ENCODE data around the gene RGS3. TPM values are rescaled to one million over a fixed set of nuclear protein-coding genes. Genes with fewer than 3 reads are reported as not detected.
A peak's percentile ranks its signal among the peaks of the same experiment; 100 is the strongest.

The RGS3 gene
- total RNA-seq, 6 donors from 2014 or later = 60.3 to 93.2 (median 72.6) TPM

DNA sequence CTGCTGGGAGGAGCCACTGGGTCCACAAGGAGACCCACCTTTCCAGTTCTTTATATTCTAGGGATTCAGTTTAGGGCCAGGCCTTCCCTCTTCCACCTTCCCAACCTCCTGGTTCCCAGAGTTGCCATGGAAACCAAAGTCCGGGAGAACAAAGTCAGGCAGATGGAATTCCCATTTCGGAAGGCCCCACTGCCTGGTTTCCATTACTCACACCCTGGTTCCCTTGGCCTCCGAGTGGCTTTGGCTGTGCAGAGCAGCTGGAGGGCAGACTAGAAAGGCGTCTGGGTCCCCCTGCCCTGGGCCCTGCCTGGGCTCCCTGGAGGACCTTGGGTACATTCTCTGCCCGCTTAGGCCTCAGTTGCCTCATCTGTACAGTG lies 136.1 kb downstream of the RGS3 start:
- H3K27ac ChIP-seq = peak overlapping the region in 2 of 4 donors; percentile 18 to 33
- DNase-seq = no peak
- H3K4me1 ChIP-seq = peaks cover 32 to 46% (median 41%) of the 10 kb centered on the region in 4 donors
- no peak overlapping the region for H3K4me3 ChIP-seq
- TF ChIP-seq EP300 (IDR thresholded peaks at IDR 0.05) (no peak), POLR2AphosphoS5 (IDR thresholded peaks at IDR 0.05) (peak; percentile 13 to 54)
- TF ChIP-seq, protein P1, sequence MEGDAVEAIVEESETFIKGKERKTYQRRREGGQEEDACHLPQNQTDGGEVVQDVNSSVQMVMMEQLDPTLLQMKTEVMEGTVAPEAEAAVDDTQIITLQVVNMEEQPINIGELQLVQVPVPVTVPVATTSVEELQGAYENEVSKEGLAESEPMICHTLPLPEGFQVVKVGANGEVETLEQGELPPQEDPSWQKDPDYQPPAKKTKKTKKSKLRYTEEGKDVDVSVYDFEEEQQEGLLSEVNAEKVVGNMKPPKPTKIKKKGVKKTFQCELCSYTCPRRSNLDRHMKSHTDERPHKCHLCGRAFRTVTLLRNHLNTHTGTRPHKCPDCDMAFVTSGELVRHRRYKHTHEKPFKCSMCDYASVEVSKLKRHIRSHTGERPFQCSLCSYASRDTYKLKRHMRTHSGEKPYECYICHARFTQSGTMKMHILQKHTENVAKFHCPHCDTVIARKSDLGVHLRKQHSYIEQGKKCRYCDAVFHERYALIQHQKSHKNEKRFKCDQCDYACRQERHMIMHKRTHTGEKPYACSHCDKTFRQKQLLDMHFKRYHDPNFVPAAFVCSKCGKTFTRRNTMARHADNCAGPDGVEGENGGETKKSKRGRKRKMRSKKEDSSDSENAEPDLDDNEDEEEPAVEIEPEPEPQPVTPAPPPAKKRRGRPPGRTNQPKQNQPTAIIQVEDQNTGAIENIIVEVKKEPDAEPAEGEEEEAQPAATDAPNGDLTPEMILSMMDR (IDR thresholded peaks at IDR 0.05) = no peak
- no peak for ATAC-seq (ENCODE audit: low FRiP score in 2 of 2)
- WGBS, 2 donors = 88 to 97% methylated on average over 5 of the region's 5 CpGs
- peaks cover 21 to 45% (median 33%) of the 10 kb centered on the region in 4 donors for H3K36me3 ChIP-seq
- no peaks in the 10 kb centered on the region for H3K27me3 ChIP-seq
- no peaks in the 10 kb centered on the region for H3K9me3 ChIP-seq

DNA sequence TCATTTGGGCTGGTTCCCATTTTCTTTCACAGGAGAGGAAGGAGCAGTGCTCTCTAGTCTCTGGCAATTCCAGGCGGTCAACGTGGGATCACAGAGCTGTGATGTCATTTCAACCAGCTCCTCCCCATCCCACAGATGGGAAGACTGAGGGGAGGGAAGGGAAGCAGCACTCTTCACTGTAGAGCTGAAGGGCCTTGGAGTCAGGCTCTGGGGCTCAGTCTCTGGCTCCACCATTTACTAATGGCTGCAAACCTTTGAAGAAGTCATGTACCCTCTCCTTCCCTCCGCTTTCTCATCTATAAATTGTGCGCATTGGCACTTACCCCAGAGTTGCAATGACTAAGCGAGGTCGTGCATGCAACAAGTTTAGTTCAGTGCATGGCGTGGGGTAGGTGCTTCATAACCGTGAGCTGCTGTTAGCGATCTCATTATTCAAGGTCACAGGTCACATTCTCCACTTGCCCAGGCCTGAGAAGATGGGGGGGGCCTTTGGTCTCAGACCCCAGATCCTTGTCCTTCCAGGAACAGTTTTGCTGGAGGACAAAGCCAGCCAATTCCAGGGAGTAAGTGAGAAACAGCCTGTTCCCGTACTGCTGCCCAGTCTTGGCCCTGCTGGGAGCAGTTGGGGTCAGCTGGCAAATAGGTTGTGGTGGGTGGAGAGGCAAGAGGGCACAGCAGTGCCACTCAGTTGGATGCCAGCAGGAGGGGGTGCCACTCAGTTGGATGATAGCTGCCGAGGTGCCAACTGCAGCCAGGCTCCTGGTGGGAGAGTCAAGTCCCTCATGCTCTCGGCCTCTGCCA lies 136.7 kb downstream of the RGS3 start:
- Histone ChIP-seq H3K27ac (peak overlapping the region in 2 of 4 donors; percentile 18 to 52), H3K4me3 (no peak overlapping the region), H3K4me1 (peaks cover 32 to 46% (median 39%) of the 10 kb centered on the region in 4 donors), H3K27me3 (no peaks in the 10 kb centered on the region), H3K36me3 (peaks cover 21 to 39% (median 30%) of the 10 kb centered on the region in 4 donors), H3K9me3 (no peaks in the 10 kb centered on the region)
- ATAC-seq (ENCODE audit: low FRiP score in 2 of 2) (no peak), DNase-seq (no peak)
- WGBS, 2 donors = 80 to 85% methylated on average over 10 to 12 of the region's 12 CpGs
- TF ChIP-seq POLR2AphosphoS5 (IDR thresholded peaks at IDR 0.05) (no peak), POLR2A (IDR thresholded peaks at IDR 0.05) (peak in 1 of 4 donors; percentile 8), EP300 (IDR thresholded peaks at IDR 0.05) (no peak)
- TF ChIP-seq, protein P1 (IDR thresholded peaks at IDR 0.05) = no peak

DNA sequence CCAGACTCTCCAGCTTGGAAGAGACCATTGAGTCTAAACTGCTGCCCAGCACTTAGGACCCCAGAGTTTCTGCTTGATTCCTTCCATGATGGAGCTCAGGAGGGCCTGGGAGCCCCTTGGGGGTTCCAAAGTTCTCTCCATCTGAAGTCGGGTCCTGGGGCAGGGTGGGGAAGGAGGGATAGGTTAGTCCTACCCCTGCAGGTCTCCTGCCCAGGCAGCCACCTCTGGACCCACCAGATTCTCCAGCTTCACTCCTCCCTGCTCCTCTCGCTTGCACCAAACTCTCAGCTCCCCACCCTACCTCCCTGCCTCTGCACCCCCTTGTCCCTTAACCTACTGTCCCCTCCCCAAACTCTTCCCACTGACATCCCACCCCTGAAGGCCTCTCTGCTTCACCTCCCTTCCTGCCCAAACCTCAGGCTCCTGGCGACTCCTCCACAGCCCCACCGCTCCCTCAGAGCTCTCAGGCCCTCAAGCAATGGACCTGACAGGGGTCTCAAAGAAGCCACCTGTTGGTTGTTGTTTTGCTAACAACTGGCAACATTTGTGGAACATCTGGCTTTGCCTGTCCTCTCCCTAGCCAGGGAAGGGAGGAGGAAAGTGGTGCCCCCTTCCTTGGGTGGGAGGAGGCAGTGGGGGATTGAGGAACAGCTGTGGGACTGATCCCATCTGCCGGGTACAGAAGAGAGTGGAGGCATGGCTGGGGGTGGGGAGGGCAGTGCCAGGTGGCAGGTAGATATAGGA lies 137.5 kb downstream of the RGS3 start:
- DNase-seq (no peak), ATAC-seq (ENCODE audit: low FRiP score in 2 of 2) (no peak)
- peaks cover 25 to 39% (median 33%) of the 10 kb centered on the region in 4 donors for H3K4me1 ChIP-seq
- no peak overlapping the region for H3K4me3 ChIP-seq
- peaks cover 18 to 31% (median 22%) of the 10 kb centered on the region in 4 donors for H3K36me3 ChIP-seq
- 76 to 89% methylated on average over 5 of the region's 5 CpGs for WGBS, 2 donors
- TF ChIP-seq POLR2A (IDR thresholded peaks at IDR 0.05) = peak in 1 of 4 donors; percentile 0
- TF ChIP-seq, protein P1 (IDR thresholded peaks at IDR 0.05) = no peak
- no peaks in the 10 kb centered on the region for H3K9me3 ChIP-seq
- H3K27ac ChIP-seq = peak overlapping the region in 2 of 4 donors; percentile 18 to 52
- no peaks in the 10 kb centered on the region for H3K27me3 ChIP-seq

DNA sequence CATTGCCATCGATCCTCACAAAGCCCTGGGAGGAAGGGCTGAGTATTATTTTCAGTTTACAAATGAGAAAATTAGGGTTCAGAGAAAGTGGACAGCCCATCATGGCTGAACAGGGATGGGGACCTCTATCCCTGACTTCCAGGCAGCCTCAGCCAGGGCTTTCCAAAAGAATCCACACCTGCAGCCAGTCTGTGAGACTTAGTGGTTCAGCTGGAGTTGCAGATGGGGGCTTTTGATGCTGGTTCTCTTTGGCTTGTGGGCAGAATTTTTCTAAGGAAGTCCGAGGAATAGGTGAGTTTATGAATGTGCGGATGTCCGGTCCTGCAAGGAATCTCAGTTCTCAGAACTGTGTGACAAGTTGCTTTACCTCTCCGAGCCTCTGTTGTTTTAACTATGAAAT lies 138.1 kb downstream of the RGS3 start:
- TF ChIP-seq POLR2AphosphoS5 (IDR thresholded peaks at IDR 0.05) (no peak), POLR2A (IDR thresholded peaks at IDR 0.05) (no peak), EP300 (IDR thresholded peaks at IDR 0.05) (no peak)
- TF ChIP-seq, protein P1 (IDR thresholded peaks at IDR 0.05) = no peak
- no peak for ATAC-seq (ENCODE audit: low FRiP score in 2 of 2)
- no peaks in the 10 kb centered on the region for H3K9me3 ChIP-seq
- H3K27me3 ChIP-seq = no peaks in the 10 kb centered on the region
- peaks cover 12 to 25% (median 16%) of the 10 kb centered on the region in 4 donors for H3K36me3 ChIP-seq
- 81 to 88% methylated on average over 5 of the region's 5 CpGs for WGBS, 2 donors
- DNase-seq = no peak
- peaks cover 19 to 33% (median 27%) of the 10 kb centered on the region in 4 donors for H3K4me1 ChIP-seq
- H3K27ac ChIP-seq = peak overlapping the region in 1 of 4 donors; percentile 52
- H3K4me3 ChIP-seq = no peak overlapping the region
